ENCODE data around the gene SNX18. TPM values are rescaled to one million over a fixed set of nuclear protein-coding genes. Genes with fewer than 3 reads are reported as not detected.

Gene SNX18
- total RNA-seq, 1 donor from 2014 or later: 32.5 TPM

- DNase-seq (ENCODE audit: low spot score): no peak
Observed at GRCh38 chr5:54539001-54539400, 21.4 kb downstream of the SNX18 start.

- DNase-seq (ENCODE audit: low spot score): no peak
Observed at GRCh38 chr5:54540286-54540685, 22.7 kb downstream of the SNX18 start.

GRCh38 chr5:54541823-54542783 is 24.5 kb downstream of the SNX18 start:
- DNase-seq (ENCODE audit: low spot score): no peak

GRCh38 chr5:54544044-54544443 is 26.5 kb downstream of the SNX18 start:
- no peak for DNase-seq (ENCODE audit: low spot score)

- no peak for DNase-seq (ENCODE audit: low spot score)
Observed at GRCh38 chr5:54545796-54546195, 28.2 kb downstream of the SNX18 start.

GRCh38 chr5:54547711-54548250 is 30.2 kb downstream of the SNX18 start:
- DNase-seq (ENCODE audit: low spot score): peak; percentile 55

- no peak for DNase-seq (ENCODE audit: low spot score)
Observed at GRCh38 chr5:54548565-54548964, 31.0 kb downstream of the SNX18 start.

GRCh38 chr5:54551292-54551691 is 33.7 kb downstream of the SNX18 start:
- no peak for DNase-seq (ENCODE audit: low spot score)

- DNase-seq (ENCODE audit: low spot score): no peak
Observed at GRCh38 chr5:54551926-54552325, 34.4 kb downstream of the SNX18 start.

- no peak for DNase-seq (ENCODE audit: low spot score)
Observed at GRCh38 chr5:54552446-54552845, 34.9 kb downstream of the SNX18 start.

GRCh38 chr5:54553659-54554207 is 36.2 kb downstream of the SNX18 start:
- no peak for DNase-seq (ENCODE audit: low spot score)

GRCh38 chr5:54556141-54556540 is 38.6 kb downstream of the SNX18 start:
- DNase-seq (ENCODE audit: low spot score): no peak

- peak; percentile 10 for DNase-seq (ENCODE audit: low spot score)
Observed at GRCh38 chr5:54558362-54558761, 40.8 kb downstream of the SNX18 start.

- DNase-seq (ENCODE audit: low spot score): no peak
Observed at GRCh38 chr5:54561651-54562050, 44.1 kb downstream of the SNX18 start.

- no peak for DNase-seq (ENCODE audit: low spot score)
Observed at GRCh38 chr5:54563083-54563761, 45.7 kb downstream of the SNX18 start.

- no peak for DNase-seq (ENCODE audit: low spot score)
Observed at GRCh38 chr5:54567996-54568395, 50.4 kb downstream of the SNX18 start.

- peak; percentile 52 for DNase-seq (ENCODE audit: low spot score)
Observed at GRCh38 chr5:54570916-54571315, 53.4 kb downstream of the SNX18 start.

GRCh38 chr5:54571462-54571861 is 53.9 kb downstream of the SNX18 start:
- no peak for DNase-seq (ENCODE audit: low spot score)

GRCh38 chr5:54573812-54574489 is 56.4 kb downstream of the SNX18 start:
- no peak for DNase-seq (ENCODE audit: low spot score)

GRCh38 chr5:54577528-54577927 is 60.0 kb downstream of the SNX18 start:
- no peak for DNase-seq (ENCODE audit: low spot score)

GRCh38 chr5:54577937-54578653 is 60.5 kb downstream of the SNX18 start:
- DNase-seq (ENCODE audit: low spot score): no peak
